Loucy (cell line): ENCODE data around the gene RNF43.

Source experiments
- EZH2phosphoT487 ChIP-seq: fragments of 200-600 bp; IDR thresholded peaks from 2 replicates; pipeline ENCODE4 v1.6.1; 2018; ENCODE audit warnings: antibody characterized with exemption, mild to moderate bottlenecking, moderate library complexity, borderline replicate concordance
- TF ChIP-seq, protein P1 (sequence below): fragments of 200-600 bp; sonication (generic); conservative IDR thresholded peaks from 2 replicates; pipeline ENCODE4 v1.5.1; 2014; ENCODE audit warnings: mild to moderate bottlenecking, antibody characterized with exemption, low read length

DNA sequence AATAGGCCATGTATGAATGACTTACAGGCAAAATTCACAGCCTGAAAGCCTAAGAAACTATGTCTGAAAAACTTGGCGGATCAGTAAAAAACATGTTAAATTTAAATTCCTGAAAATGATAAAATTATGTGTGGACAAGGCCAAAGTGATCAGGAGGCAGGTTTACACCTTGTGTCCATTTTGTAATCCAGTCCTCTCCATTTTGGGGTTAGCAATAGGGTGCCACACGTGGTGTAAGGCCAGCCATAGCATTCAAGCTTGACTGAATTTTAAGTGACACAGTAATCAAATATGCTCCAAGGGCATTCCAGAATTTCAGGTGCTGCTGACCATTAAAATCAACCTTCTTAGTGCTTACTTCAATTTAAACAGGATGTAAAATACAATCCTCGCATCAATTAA is 2.7 kb downstream of the RNF43 start:
- TF ChIP-seq, protein P1, sequence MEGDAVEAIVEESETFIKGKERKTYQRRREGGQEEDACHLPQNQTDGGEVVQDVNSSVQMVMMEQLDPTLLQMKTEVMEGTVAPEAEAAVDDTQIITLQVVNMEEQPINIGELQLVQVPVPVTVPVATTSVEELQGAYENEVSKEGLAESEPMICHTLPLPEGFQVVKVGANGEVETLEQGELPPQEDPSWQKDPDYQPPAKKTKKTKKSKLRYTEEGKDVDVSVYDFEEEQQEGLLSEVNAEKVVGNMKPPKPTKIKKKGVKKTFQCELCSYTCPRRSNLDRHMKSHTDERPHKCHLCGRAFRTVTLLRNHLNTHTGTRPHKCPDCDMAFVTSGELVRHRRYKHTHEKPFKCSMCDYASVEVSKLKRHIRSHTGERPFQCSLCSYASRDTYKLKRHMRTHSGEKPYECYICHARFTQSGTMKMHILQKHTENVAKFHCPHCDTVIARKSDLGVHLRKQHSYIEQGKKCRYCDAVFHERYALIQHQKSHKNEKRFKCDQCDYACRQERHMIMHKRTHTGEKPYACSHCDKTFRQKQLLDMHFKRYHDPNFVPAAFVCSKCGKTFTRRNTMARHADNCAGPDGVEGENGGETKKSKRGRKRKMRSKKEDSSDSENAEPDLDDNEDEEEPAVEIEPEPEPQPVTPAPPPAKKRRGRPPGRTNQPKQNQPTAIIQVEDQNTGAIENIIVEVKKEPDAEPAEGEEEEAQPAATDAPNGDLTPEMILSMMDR = no peak
- no peak for TF ChIP-seq EZH2phosphoT487
